Suprapubic skin (tissue), 4 donors: ENCODE data around the gene C19orf53. TPM values are rescaled to one million over a fixed set of nuclear protein-coding genes. Genes with fewer than 3 reads are reported as not detected.
A peak's percentile ranks its signal among the peaks of the same experiment; 100 is the strongest.

ENCODE experiments used
- DNase-seq, 2 donors: peaks; one replicate each; pipeline ENCODE4 v3.0.0-alpha.2; 2019; ENCODE audit warnings: low spot score in 2 of 2
- H3K27ac ChIP-seq: fragments of 200-600 bp; sonication (generic); one replicate; pipeline ENCODE4 v1.5.1; 2019
- H3K27me3 ChIP-seq: fragments of 200-600 bp; sonication (generic); one replicate; pipeline ENCODE4 v1.5.1; 2019
- H3K36me3 ChIP-seq: fragments of 200-600 bp; sonication (generic); one replicate; pipeline ENCODE4 v1.5.1; 2019
- H3K4me1 ChIP-seq: fragments of 200-600 bp; sonication (generic); one replicate; pipeline ENCODE4 v1.5.1; 2019
- H3K4me3 ChIP-seq: fragments of 200-600 bp; sonication (generic); one replicate; pipeline ENCODE4 v1.5.1; 2019; ENCODE audit warnings: mild to moderate bottlenecking
- H3K9me3 ChIP-seq: fragments of 200-600 bp; sonication (generic); one replicate; pipeline ENCODE4 v1.5.1; 2019
- CTCF ChIP-seq, 2 donors: fragments of 200-600 bp in 1 of 2; fragments of 450-650 bp in 1 of 2; sonication (generic) in 1 of 2; IDR thresholded peaks; one replicate each; pipeline ENCODE4 v1.5.1; 2016 to 2019; ENCODE audit warnings: antibody characterized with exemption in 2 of 2, mild to moderate bottlenecking in 1 of 2, moderate library complexity in 1 of 2
- EP300 ChIP-seq: sonication (generic); formaldehyde crosslinking; IDR thresholded peaks from one replicate; pipeline ENCODE4 v1.6.1; 2017; ENCODE audit warnings: antibody characterized with exemption
- POLR2A ChIP-seq, 2 donors: fragments of 450-650 bp; IDR thresholded peaks; one replicate each; pipeline ENCODE4 v1.6.1; 2017; ENCODE audit warnings: antibody characterized with exemption in 2 of 2, mild to moderate bottlenecking in 2 of 2, moderate library complexity in 2 of 2
- POLR2AphosphoS5 ChIP-seq, 3 donors: sonication (generic); formaldehyde crosslinking; IDR thresholded peaks; one replicate each; pipeline ENCODE4 v1.6.1; 2017; ENCODE audit warnings: antibody characterized with exemption in 3 of 3
- WGBS: methylation state at CpG from one replicate; pipeline ENCODE4 v1.1.5; 2018; 5-methylcytosine and 5-hydroxymethylcytosine counted together
- total RNA-seq, 4 donors: library from RNA; depleted of rRNA; stranded (reverse); fragments of >200 nt; gene quantifications; one replicate each; pipeline ENCODE4 v1.1.0, GENCODE V29; 2016

C19orf53 gene
- total RNA-seq, result 100 to 1,000 TPM in 3 of 4 donors, 10 to 100 TPM in 1; 84.2 to 150 (median 124) TPM

GRCh38 chr19:13774217-13775191, at the start of gene C19orf53:
TSS of gene C19orf53 (plus strand) at chr19:13774456. CDS start at chr19:13774478, 22 bp downstream.
- peak within 1 kb of the TSS; percentile 93 for H3K4me3 ChIP-seq
- peaks cover 26% of the 10 kb centered on the region for H3K4me1 ChIP-seq
- no peak for TF ChIP-seq EP300
- peak in 1 of 2 donors; percentile 78 for TF ChIP-seq POLR2A (IDR thresholded peaks at IDR 0.05)
- TF ChIP-seq POLR2AphosphoS5 (IDR thresholded peaks at IDR 0.05), result peak; percentile 82 to 96 (median 94)
- peak within 1 kb of the TSS; percentile 87 for H3K27ac ChIP-seq
- H3K9me3 ChIP-seq, result no peaks in the 10 kb centered on the region
- WGBS, result under 1% methylated on average over 51 of the region's 61 CpGs
- peak; percentile 93 for DNase-seq
- peaks cover 57% of the 10 kb centered on the region for H3K36me3 ChIP-seq
- no peaks in the 10 kb centered on the region for H3K27me3 ChIP-seq

DNA sequence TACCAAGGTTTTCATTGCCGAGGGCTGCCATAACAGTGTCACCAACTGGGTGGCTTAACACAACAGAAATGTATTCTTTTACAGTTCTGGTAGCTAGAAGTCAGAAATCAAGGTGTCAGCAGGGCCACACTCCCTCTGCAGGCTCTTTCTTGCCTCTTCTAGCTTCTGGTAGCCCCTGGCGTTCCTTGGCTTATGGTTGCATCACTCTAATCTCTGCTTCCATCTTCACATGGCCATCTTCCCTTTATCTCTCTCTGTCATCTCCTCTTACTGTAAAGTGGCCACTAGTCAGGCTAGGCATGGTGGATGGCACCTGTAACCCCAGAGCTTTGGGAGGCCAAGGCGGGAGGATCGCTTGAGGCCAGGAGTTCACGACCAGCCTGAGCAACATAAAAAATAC, 47.9 kb upstream of the C19orf53 start:
- WGBS, result 92% methylated on average over 5 of the region's 5 CpGs
- H3K9me3 ChIP-seq, result no peaks in the 10 kb centered on the region
- no peaks in the 10 kb centered on the region for H3K27me3 ChIP-seq
- no peak overlapping the region for H3K27ac ChIP-seq
- DNase-seq, result no peak
- H3K36me3 ChIP-seq, result no peaks in the 10 kb centered on the region
- no peak for TF ChIP-seq POLR2A (IDR thresholded peaks at IDR 0.05)
- TF ChIP-seq POLR2AphosphoS5 (IDR thresholded peaks at IDR 0.05), result no peak
- TF ChIP-seq CTCF (IDR thresholded peaks at IDR 0.05), result no peak
- TF ChIP-seq EP300, result no peak
- peaks cover 17% of the 10 kb centered on the region for H3K4me1 ChIP-seq
- no peak overlapping the region for H3K4me3 ChIP-seq

DNA sequence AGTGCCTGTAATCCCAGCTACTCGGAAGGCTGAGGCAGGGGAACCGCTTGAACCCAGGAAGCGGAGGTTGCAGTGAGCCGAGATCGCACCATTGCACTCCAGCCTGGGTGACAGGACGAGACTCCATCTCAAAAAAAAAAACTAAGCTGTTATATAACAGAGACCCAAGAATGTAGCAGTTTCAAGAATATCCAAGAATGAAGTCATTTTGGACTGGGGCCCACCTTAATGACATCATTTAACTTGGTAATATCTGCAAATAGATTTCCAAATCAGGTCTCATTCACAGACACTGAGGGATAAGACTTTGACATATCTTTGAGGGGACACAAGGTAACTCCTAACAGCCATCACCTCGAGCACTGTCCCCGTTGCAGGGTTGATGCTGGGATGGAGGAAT, 46.5 kb upstream of the C19orf53 start:
- H3K4me1 ChIP-seq, result peaks cover 24% of the 10 kb centered on the region
- H3K27me3 ChIP-seq, result no peaks in the 10 kb centered on the region
- no peak for DNase-seq
- no peaks in the 10 kb centered on the region for H3K36me3 ChIP-seq
- TF ChIP-seq POLR2A (IDR thresholded peaks at IDR 0.05), result no peak
- no peak for TF ChIP-seq CTCF (IDR thresholded peaks at IDR 0.05)
- no peaks in the 10 kb centered on the region for H3K9me3 ChIP-seq
- WGBS, result 78% methylated on average over 8 of the region's 8 CpGs
- no peak overlapping the region for H3K4me3 ChIP-seq
- H3K27ac ChIP-seq, result no peak overlapping the region

DNA sequence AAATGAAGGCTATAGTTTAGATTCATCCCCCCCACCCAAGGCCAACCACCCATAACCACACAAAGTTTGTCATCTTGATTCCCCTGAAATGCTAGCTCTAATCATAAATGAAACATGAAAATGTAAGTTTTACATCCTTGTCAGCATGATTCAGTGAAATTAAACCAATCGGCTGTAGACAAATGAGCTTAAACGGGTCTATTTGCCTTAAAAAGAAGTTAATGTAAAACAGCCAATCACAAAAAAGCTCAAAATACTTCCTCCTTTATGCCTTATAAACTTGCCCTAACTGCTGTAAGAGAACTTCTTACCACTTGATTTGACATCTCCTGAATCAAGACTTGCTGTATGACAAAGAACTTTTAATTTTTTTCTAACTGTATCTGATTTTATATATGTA, 44.4 kb upstream of the C19orf53 start:
- Histone ChIP-seq H3K9me3 (no peaks in the 10 kb centered on the region), H3K27ac (peak overlapping the region; percentile 34), H3K4me1 (peaks cover 24% of the 10 kb centered on the region), H3K27me3 (no peaks in the 10 kb centered on the region), H3K4me3 (no peak overlapping the region), H3K36me3 (no peaks in the 10 kb centered on the region)
- WGBS, result 57% methylated on average over 2 of the region's 2 CpGs
- no peak for DNase-seq
- TF ChIP-seq POLR2A (IDR thresholded peaks at IDR 0.05), result no peak
- TF ChIP-seq CTCF (IDR thresholded peaks at IDR 0.05), result no peak
- TF ChIP-seq EP300, result no peak
- TF ChIP-seq POLR2AphosphoS5 (IDR thresholded peaks at IDR 0.05), result no peak

GRCh38 chr19:13731147-13731964, 42.9 kb upstream of the C19orf53 start:
- H3K27ac ChIP-seq, result peak overlapping the region; percentile 92
- H3K9me3 ChIP-seq, result no peaks in the 10 kb centered on the region
- DNase-seq, result peak; percentile 95 to 97
- WGBS, result under 1% methylated on average over 16 of the region's 39 CpGs
- peak in 1 of 2 donors; percentile 16 for TF ChIP-seq POLR2A (IDR thresholded peaks at IDR 0.05)
- peak in 2 of 3 donors; percentile 52 to 63 for TF ChIP-seq POLR2AphosphoS5 (IDR thresholded peaks at IDR 0.05)
- no peak for TF ChIP-seq EP300
- TF ChIP-seq CTCF (IDR thresholded peaks at IDR 0.05), result no peak
- H3K36me3 ChIP-seq, result no peaks in the 10 kb centered on the region
- H3K4me1 ChIP-seq, result peaks cover 24% of the 10 kb centered on the region
- H3K4me3 ChIP-seq, result peak overlapping the region; percentile 63
- H3K27me3 ChIP-seq, result no peaks in the 10 kb centered on the region
